Measurements from ENCODE around the gene CATSPERD.

GRCh38 chr19:5789351-5789761 is 68.9 kb downstream of the CATSPERD start:
- no peak for TF ChIP-seq CTCF (IDR thresholded peaks at IDR 0.05)
- TF ChIP-seq POLR2A (IDR thresholded peaks at IDR 0.05), result no peak

All from body of pancreas (tissue), 4 donors.